GM12891 (cell line): ENCODE data around the gene ZNF44.

Source experiments
- PAX5 ChIP-seq: IDR thresholded peaks from 2 replicates; pipeline ENCODE4 v1.6.1; 2011; ENCODE audit warnings: low read length, moderate library complexity, mild to moderate bottlenecking; ENCODE audit not compliant: insufficient read depth, severe bottlenecking
- POLR2A ChIP-seq: IDR thresholded peaks from 2 replicates; pipeline ENCODE4 v1.6.1; 2011; ENCODE audit warnings: low read depth, low read length, control low read depth
- POLR2AphosphoS5 ChIP-seq: IDR thresholded peaks from 2 replicates; pipeline ENCODE4 v1.6.1; 2011; ENCODE audit warnings: low read depth, low read length, control low read depth
- POU2F2 ChIP-seq: IDR thresholded peaks from 2 replicates; pipeline ENCODE4 v1.6.1; 2011; ENCODE audit warnings: low read depth, mild to moderate bottlenecking, control low read depth, low read length, moderate library complexity
- TAF1 ChIP-seq: IDR thresholded peaks from 2 replicates; pipeline ENCODE4 v1.6.1; 2011; ENCODE audit warnings: low read depth, low read length, control low read depth

- TF ChIP-seq POLR2AphosphoS5 (no peak), PAX5 (no peak), POLR2A (no peak), TAF1 (no peak), POU2F2 (no peak)
These were observed 34.4 kb downstream of the ZNF44 start for GRCh38 chr19:12260236-12260635.
